AG04450 (cell line): ENCODE data around the gene SLC22A17. TPM values are rescaled to one million over a fixed set of nuclear protein-coding genes. Genes with fewer than 3 reads are reported as not detected.
A peak's percentile ranks its signal among the peaks of the same experiment; 100 is the strongest.

Experiments used
- CTCF ChIA-PET: fragments of 300-600, 350-600 bp; formaldehyde crosslinking; extraction: SDS; loops from one replicate; lab custom pipeline; 2022; ENCODE audit warnings: antibody characterized with exemption, inconsistent platforms; lab: Charles Lee
- POLR2A ChIA-PET: fragments of 350-600 bp; formaldehyde crosslinking; extraction: SDS; loops from one replicate; lab custom pipeline; 2021; ENCODE audit warnings: antibody characterized with exemption, inconsistent platforms; lab: Yijun Ruan, JAX
- DNase-seq: peaks from one replicate; pipeline ENCODE4 v3.0.0-alpha.2; 2011; ENCODE audit warnings: low read depth, low spot score
- H3K27ac ChIP-seq: one replicate; pipeline ENCODE4 v1.5.1; 2012; ENCODE audit warnings: low read depth, low read length, control low read depth
- H3K27me3 ChIP-seq: one replicate; pipeline ENCODE4 v1.6.0; 2012; ENCODE audit warnings: low read length; ENCODE audit not compliant: control insufficient read depth, insufficient read depth
- H3K4me3 ChIP-seq: 2 replicates; pipeline ENCODE4 v1.5.1; 2011; ENCODE audit warnings: mild to moderate bottlenecking, low read depth, low read length, control low read depth
- H3K9me3 ChIP-seq: 2 replicates; pipeline ENCODE4 v1.5.1; 2012; ENCODE audit warnings: low read length; ENCODE audit not compliant: control insufficient read depth, insufficient read depth
- polyA plus RNA-seq: library from polyadenylated mRNA; depleted of rRNA; stranded (reverse); fragments of >200 nt; gene quantifications from 2 replicates; pipeline ENCODE4 v1.2.3, GENCODE V29; 2011
- TF ChIP-seq, protein P1 (sequence below): IDR thresholded peaks from 2 replicates; pipeline ENCODE4 v1.5.1; 2011; ENCODE audit warnings: low read depth, low read length, control low read depth, inconsistent platforms

The SLC22A17 gene
- polyA plus RNA-seq, 1 experiment, result 17.4 TPM

DNA sequence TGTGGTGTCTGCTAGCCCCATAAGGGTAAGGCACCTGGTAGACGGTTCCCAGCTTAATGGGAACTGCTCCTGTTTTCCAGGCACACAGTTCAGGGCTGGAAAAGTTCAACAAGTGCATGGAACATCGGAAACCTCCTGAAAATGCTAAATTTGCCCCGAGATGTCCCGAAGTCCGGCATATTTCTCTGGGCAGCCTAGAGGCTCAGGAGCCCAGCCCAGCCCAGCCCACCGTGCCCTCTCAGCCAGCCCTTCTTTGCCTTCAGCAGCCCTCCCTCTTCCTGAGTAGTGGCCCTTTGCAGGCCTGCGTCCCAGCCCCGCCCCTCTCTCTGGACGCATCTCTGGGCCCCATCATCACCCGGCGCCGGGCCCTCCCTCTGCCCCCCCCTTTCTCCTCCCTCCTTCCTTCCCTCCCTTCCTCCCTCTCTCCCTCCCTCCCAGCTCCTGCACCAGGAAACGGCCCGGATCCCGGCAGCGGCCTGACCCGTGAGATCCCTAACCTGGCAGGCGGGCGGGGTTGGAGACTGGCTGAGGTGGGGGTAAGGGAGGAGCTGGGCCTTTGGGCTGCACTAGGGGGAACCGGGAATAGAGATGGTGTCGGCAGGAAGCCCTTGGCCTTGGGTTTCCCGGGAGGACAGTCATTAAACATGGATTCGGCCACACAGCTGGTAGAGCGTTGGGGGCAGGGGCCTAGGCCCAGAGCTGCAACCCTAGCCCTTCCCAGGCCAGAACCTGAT lies 46.1 kb downstream of the SLC22A17 start, which contains the start of gene BCL2L2:
Gene BCL2L2, plus strand, starts transcription at position 422 of the 734 bp plus-strand sequence. CDS start 935 bp downstream, outside the sequence.
- H3K27me3 ChIP-seq, result no peaks in the 10 kb centered on the region
- ChIA-PET POLR2A (interaction anchor here (0.5 to 5.9 kb wide), 8 partner anchors 10 to 358 kb away, joined by 3 to 54 read pairs (median 3); partner anchors contain the start of genes HOMEZ and PABPN1), CTCF (interaction anchor here (0.6 to 1.4 kb wide), 4 partner anchors 11 to 285 kb away, joined by 3 read pairs; partner anchors contain the start of gene PABPN1)
- H3K4me3 ChIP-seq, result peak within 1 kb of the TSS; percentile 92
- DNase-seq, result peak; percentile 70
- peak within 1 kb of the TSS; percentile 47 for H3K27ac ChIP-seq
- TF ChIP-seq, protein P1, sequence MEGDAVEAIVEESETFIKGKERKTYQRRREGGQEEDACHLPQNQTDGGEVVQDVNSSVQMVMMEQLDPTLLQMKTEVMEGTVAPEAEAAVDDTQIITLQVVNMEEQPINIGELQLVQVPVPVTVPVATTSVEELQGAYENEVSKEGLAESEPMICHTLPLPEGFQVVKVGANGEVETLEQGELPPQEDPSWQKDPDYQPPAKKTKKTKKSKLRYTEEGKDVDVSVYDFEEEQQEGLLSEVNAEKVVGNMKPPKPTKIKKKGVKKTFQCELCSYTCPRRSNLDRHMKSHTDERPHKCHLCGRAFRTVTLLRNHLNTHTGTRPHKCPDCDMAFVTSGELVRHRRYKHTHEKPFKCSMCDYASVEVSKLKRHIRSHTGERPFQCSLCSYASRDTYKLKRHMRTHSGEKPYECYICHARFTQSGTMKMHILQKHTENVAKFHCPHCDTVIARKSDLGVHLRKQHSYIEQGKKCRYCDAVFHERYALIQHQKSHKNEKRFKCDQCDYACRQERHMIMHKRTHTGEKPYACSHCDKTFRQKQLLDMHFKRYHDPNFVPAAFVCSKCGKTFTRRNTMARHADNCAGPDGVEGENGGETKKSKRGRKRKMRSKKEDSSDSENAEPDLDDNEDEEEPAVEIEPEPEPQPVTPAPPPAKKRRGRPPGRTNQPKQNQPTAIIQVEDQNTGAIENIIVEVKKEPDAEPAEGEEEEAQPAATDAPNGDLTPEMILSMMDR, result no peak
- H3K9me3 ChIP-seq, result no peaks in the 10 kb centered on the region; the same call in 1 of the 2 replicates

- POLR2A ChIA-PET, result interaction anchor here (0.7 to 2.8 kb wide), 4 partner anchors 9 to 893 kb away, joined by 3 to 28 read pairs (median 4); partner anchors contain the start of genes ACIN1, C14orf119, PABPN1 and TM9SF1
- H3K27me3 ChIP-seq, result no peaks in the 10 kb centered on the region
- DNase-seq, result no peak
- H3K9me3 ChIP-seq, result no peaks in the 10 kb centered on the region; the same call in 1 of the 2 replicates
- TF ChIP-seq, protein P1, result no peak
- peak within 1 kb of the TSS; percentile 74 for H3K4me3 ChIP-seq
- CTCF ChIA-PET, result interaction anchor here (0.7 to 2.8 kb wide), 10 partner anchors 9 to 746 kb away, joined by 3 to 24 read pairs (median 4); partner anchors contain the start of genes HOMEZ, PABPN1 and SLC22A17
- peak within 1 kb of the TSS; percentile 61 for H3K27ac ChIP-seq
Measured at GRCh38 chr14:23302290-23303225, 50.1 kb downstream of the SLC22A17 start, which contains the start of gene PPP1R3E. TSS of gene PPP1R3E (minus strand) at chr14:23302859. CDS start at chr14:23302576, 283 bp downstream.

GRCh38 chr14:23301969-23302289 lies 50.8 kb downstream of the SLC22A17 start:
- POLR2A ChIA-PET, result interaction anchor here (0.6 to 2.8 kb wide), 4 partner anchors 20 to 893 kb away, joined by 3 to 28 read pairs (median 4); partner anchors contain the start of genes ACIN1, C14orf119, PABPN1 and TM9SF1

DNA sequence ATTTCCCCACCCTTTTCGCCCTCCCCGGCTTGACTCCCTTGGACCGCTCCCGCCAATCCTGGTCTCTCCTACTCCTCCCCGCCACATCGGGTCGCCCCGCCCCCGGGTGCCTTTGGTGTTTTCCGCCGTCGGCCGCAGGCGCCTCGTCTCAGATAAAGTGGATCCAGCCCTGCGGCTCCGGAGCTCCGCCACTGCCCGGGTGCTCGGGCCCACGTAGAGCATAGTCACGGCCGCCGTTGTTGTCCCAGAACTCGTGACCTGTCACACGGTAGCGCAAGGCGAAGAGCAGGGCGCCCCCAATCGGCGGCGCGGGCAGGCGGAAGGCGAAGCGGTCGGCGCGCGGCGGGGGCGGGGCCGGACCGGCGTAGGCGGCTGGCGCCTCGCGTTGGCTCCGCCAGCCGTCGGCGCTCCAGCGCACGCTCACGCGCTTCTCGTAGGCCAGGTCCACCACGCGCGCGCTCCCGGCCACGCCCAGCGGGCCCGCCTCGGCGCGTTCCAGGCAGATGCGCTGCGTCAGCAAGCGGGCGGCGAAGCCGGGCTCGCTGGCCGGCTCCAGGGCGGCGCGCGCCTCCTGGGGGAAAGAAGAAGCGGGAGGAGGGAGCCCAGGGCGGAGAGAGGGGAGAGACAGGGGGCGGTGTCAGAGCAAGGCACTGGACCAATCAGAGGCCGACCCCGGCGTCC lies 51.3 kb downstream of the SLC22A17 start:
- Histone ChIP-seq H3K27me3 (no peaks in the 10 kb centered on the region), H3K9me3 (no peaks in the 10 kb centered on the region; the same call in 1 of the 2 replicates), H3K4me3 (peak overlapping the region; percentile 79), H3K27ac (peak overlapping the region; percentile 98)
- ChIA-PET POLR2A (interaction anchor here (0.6 to 2.8 kb wide), 6 partner anchors 15 to 894 kb away, joined by 3 to 28 read pairs (median 4); partner anchors contain the start of genes ACIN1, C14orf119, HOMEZ and PABPN1), CTCF (interaction anchor here (0.5 to 2.8 kb wide), 41 partner anchors 9 to 796 kb away, joined by 3 to 27 read pairs (median 4); partner anchors contain the start of genes ACIN1, C14orf119, HOMEZ and PABPN1)
- DNase-seq, result peak; percentile 92
- TF ChIP-seq, protein P1, result peak; percentile 60

More at GRCh38 chr14:23301969-23302289, 50.8 kb downstream of the SLC22A17 start:
- no peak for DNase-seq
- Histone ChIP-seq H3K9me3 (no peaks in the 10 kb centered on the region; the same call in 1 of the 2 replicates), H3K4me3 (peak overlapping the region; percentile 74), H3K27me3 (no peaks in the 10 kb centered on the region), H3K27ac (peak overlapping the region; percentile 61)
- TF ChIP-seq, protein P1, result no peak
- CTCF ChIA-PET, result interaction anchor here (0.8 to 2.8 kb wide), 9 partner anchors 10 to 240 kb away, joined by 3 to 24 read pairs (median 5); partner anchors contain the start of genes HOMEZ and SLC22A17
